Measurements from ENCODE around the gene BRS3. TPM values are rescaled to one million over a fixed set of nuclear protein-coding genes. Genes with fewer than 3 reads are reported as not detected.
A peak's percentile ranks its signal among the peaks of the same experiment; 100 is the strongest.

Gene BRS3
- total RNA-seq, 1 donor from 2014 or later: not detected

- TF ChIP-seq EZH2 (IDR thresholded peaks at IDR 0.05) (no peak), EZH2phosphoT487 (IDR thresholded peaks at IDR 0.05) (no peak), CTCF (IDR thresholded peaks at IDR 0.05) (no peak)
- H3K4me3 Mint-ChIP-seq: no peak overlapping the region
- Histone ChIP-seq H3F3A (ENCODE audit: low read depth) (peaks cover 14% of the 10 kb centered on the region), H2AFZ (replicated peaks) (no peak overlapping the region), H3K27ac (no peak overlapping the region), H3K79me2 (ENCODE audit: low read depth) (peaks cover 5% of the 10 kb centered on the region), H3K4me2 (no peak overlapping the region), H3K36me3 (no peaks in the 10 kb centered on the region), H3K27me3 (peaks cover 37% of the 10 kb centered on the region), H4K20me1 (ENCODE audit: low read depth) (no peaks in the 10 kb centered on the region), H3K4me3 (no peak overlapping the region), H3K4me1 (no peaks in the 10 kb centered on the region), H3K9ac (no peak overlapping the region), H3K9me3 (ENCODE audit: low read depth) (peaks cover 5% of the 10 kb centered on the region)
- no peaks in the 10 kb centered on the region for H3K36me3 Mint-ChIP-seq
- H3K27me3 Mint-ChIP-seq (ENCODE audit: insufficient read depth, low read depth): peaks cover 3% of the 10 kb centered on the region
- no peak overlapping the region for H3K27ac Mint-ChIP-seq
- no peaks in the 10 kb centered on the region for H3K4me1 Mint-ChIP-seq
- no peak for DNase-seq (ENCODE audit: low spot score)
- H3K9me3 Mint-ChIP-seq: peaks cover 8% of the 10 kb centered on the region
These were observed 5.3 kb downstream of the BRS3 start for GRCh38 chrX:136493011-136493410.

GRCh38 chrX:136495043-136495442, 7.3 kb downstream of the BRS3 start:
- Mint-ChIP-seq H3K27me3 (ENCODE audit: insufficient read depth, low read depth) (peaks cover 3% of the 10 kb centered on the region), H3K4me3 (peak overlapping the region; percentile 48), H3K27ac (peak overlapping the region; percentile 72), H3K9me3 (peaks cover 8% of the 10 kb centered on the region), H3K36me3 (no peaks in the 10 kb centered on the region), H3K4me1 (peaks cover 12% of the 10 kb centered on the region)
- no peak for TF ChIP-seq EZH2 (IDR thresholded peaks at IDR 0.05)
- TF ChIP-seq CTCF (IDR thresholded peaks at IDR 0.05): no peak
- no peak for TF ChIP-seq EZH2phosphoT487 (IDR thresholded peaks at IDR 0.05)
- peaks cover 26% of the 10 kb centered on the region for H3K79me2 ChIP-seq (ENCODE audit: low read depth)
- H4K20me1 ChIP-seq (ENCODE audit: low read depth): no peaks in the 10 kb centered on the region
- H3K27ac ChIP-seq: no peak overlapping the region
- DNase-seq (ENCODE audit: low spot score): no peak
- H3K4me1 ChIP-seq: peaks cover 9% of the 10 kb centered on the region
- no peak overlapping the region for H3K4me3 ChIP-seq
- H3K36me3 ChIP-seq: peaks cover 4% of the 10 kb centered on the region
- H3K9me3 ChIP-seq (ENCODE audit: low read depth): peaks cover 5% of the 10 kb centered on the region
- peaks cover 14% of the 10 kb centered on the region for H3F3A ChIP-seq (ENCODE audit: low read depth)
- no peak overlapping the region for H3K4me2 ChIP-seq
- H3K27me3 ChIP-seq: peaks cover 17% of the 10 kb centered on the region
- no peak overlapping the region for H2AFZ ChIP-seq (replicated peaks)
- no peak overlapping the region for H3K9ac ChIP-seq

- H3K9me3 Mint-ChIP-seq: peaks cover 8% of the 10 kb centered on the region
- peaks cover 16% of the 10 kb centered on the region for H3K36me3 ChIP-seq
- DNase-seq (ENCODE audit: low spot score): no peak
- no peak for TF ChIP-seq CTCF (IDR thresholded peaks at IDR 0.05)
- TF ChIP-seq EZH2phosphoT487 (IDR thresholded peaks at IDR 0.05): no peak
- no peak for TF ChIP-seq EZH2 (IDR thresholded peaks at IDR 0.05)
- H3K27me3 ChIP-seq: peaks cover 5% of the 10 kb centered on the region
- H2AFZ ChIP-seq (replicated peaks): peak overlapping the region; percentile 23
- H3K4me3 Mint-ChIP-seq: peak overlapping the region; percentile 93
- H4K20me1 ChIP-seq (ENCODE audit: low read depth): no peaks in the 10 kb centered on the region
- H3K9ac ChIP-seq: no peak overlapping the region
- H3K36me3 Mint-ChIP-seq: no peaks in the 10 kb centered on the region
- H3K27ac Mint-ChIP-seq: peak overlapping the region; percentile 96
- peaks cover 9% of the 10 kb centered on the region for H3K4me1 ChIP-seq
- H3K79me2 ChIP-seq (ENCODE audit: low read depth): peaks cover 28% of the 10 kb centered on the region
- peak overlapping the region; percentile 98 for H3K27ac ChIP-seq
- H3K4me2 ChIP-seq: peak overlapping the region; percentile 72
- H3K4me3 ChIP-seq: peak overlapping the region; percentile 90
- no peaks in the 10 kb centered on the region for H3K27me3 Mint-ChIP-seq (ENCODE audit: insufficient read depth, low read depth)
- H3F3A ChIP-seq (ENCODE audit: low read depth): peaks cover 14% of the 10 kb centered on the region
- peaks cover 10% of the 10 kb centered on the region for H3K9me3 ChIP-seq (ENCODE audit: low read depth)
- peaks cover 12% of the 10 kb centered on the region for H3K4me1 Mint-ChIP-seq
These were observed 8.5 kb downstream of the BRS3 start for GRCh38 chrX:136496186-136496763.

Measured in neural progenitor cell (in vitro differentiated cells).